ENCODE results near the gene MCF2L.

Gene MCF2L

DNA sequence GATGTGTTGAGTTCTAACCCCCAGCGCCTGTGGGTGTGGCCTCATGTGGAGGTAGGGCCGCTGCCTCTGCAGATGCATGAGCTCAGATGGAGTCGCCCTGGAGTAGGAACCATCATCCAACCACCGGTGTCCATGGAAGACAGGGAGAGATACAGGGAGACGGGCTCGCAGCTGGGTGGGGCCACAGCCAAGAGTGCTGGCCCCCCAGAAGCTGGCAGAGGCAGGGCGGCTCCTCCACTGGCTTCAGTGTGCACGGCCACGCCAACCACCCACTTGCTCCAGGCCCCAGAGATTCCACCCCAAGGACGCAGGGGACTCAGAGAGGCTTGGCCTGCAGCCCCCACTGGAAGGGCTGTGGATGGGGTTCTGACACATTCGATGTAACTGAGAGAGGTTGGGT lies 5.4 kb upstream of the MCF2L start:
- no peak for DNase-seq

DNA sequence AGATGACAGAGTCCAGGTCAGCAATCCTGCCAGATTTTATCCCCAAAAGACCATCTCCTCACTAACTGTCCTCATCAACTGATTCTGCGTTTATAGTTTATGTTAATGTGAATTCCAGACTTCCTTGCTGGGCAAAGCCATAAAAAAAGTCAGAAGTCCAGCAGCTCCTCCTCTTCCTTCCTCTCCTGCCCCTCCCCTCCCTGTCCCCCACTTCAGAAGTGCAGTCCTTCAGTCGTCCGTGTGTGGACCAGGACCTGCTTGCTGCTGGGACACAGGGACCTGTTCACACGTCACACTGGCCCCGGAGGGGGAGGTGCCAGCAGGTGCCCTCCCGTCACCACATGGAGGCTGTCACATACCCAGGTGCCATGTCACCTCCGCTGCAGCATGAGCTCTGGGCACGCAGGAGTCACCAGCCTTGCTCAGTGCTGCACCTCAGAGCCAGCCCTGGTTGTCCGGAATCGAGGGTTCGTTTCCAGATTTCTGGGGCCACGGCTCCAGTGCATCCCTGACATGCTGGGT lies 4.0 kb upstream of the MCF2L start:
- DNase-seq: no peak

DNA sequence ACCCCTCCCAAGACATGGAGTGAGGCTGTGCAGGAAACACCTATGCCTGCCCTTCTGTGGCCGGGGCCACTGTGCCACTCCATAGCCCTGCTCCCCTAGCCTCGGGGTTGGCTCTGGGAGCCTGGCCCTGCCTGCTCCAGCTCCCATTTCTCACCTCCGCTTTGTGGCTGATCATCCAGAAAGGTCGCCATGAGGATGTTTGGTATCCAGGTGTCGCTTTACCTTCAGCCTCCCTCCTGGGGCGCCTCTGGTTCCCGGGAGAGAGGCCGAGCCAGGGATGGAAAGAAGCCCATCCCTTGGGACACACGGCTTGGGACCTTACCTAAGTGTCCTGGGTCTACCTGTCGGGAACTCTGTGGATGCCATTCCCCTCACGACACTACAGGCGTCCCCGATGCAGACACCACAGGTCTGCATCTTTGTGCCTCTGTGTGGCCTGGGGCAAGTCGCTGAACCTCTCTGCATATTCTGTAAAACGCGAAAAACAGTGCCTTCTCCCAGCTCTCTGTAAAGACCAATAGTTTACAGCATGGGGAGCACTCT lies 3.4 kb upstream of the MCF2L start:
- DNase-seq: no peak

DNA sequence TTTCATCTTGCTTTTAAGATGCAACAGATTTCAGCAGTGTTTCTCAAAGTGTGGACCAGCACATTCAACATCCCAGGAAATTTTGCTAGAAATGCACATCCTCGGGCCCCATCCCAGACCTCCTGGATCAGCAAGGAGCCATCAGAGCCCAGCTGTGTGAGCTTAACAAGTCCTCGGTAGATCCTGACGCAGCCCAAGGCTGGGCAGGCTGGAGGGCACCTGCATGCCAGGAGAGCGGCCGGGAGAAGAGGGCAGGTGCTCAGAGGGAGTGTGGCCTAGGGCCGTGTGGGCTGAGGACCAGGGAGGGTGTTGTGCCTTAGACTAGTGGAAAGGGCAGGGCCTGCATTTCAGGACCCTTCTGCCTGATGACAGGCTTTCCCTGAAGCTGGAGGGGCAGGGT lies 2.2 kb upstream of the MCF2L start:
- DNase-seq: no peak

DNA sequence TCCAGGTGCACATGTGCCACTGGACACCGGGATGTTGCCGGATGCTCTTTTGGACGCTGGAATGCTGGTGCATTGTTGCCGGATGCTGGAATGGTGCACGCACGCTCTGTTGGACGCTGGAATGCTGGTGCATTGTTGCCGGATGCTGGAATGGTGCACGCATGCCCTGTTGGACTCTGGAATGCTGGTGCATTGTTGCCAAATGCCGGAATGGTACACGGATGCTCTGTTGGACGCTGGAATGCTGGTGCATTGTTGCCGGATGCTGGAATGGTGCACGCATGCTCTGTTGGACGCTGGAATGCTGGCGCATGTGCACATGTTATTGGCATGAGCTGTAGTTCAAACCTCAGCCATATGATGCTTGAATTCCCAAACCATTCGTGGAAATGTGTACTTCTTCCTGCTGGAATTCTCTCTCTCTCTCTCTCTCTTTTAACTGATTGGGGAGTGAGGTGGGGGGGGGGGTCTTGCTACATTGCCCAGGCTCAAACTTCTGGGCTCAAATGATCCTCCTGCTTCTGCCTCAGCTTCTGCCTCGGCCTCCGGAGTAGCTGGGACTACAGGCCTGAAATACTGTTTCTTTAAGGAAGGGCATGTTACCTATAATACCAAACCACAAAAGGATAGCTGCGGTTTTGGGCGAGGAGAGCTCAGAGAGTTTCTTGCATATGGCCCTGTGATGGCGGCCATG lies 1.2 kb upstream of the MCF2L start:
- no peak for DNase-seq

DNA sequence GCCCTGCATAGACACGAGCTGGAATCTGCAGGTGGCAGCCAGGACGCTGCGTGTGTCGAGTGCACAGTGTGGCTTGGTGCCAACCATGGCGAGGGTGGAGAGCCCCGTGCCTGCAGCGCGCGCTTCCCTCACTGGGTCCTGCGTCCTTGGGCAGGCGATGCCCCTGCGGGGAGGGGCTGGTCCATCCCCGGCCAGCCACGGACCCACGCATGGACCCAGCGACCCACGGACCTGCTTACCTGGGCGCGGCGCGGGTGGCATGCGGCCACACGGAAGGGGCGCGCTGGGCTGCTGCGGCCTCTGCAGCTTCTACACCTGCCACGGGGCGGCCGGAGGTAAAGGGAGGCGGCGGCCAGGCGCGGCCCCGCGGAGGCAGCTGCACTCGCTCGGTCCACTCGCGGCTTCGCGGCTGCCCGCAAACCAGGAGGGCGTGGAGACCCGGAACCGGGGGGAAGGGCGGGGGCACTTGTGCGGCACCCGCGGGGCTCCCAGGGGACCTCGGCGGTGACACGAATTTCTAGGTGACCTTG lies 569 bp upstream of the MCF2L start:
- DNase-seq: no peak

DNA sequence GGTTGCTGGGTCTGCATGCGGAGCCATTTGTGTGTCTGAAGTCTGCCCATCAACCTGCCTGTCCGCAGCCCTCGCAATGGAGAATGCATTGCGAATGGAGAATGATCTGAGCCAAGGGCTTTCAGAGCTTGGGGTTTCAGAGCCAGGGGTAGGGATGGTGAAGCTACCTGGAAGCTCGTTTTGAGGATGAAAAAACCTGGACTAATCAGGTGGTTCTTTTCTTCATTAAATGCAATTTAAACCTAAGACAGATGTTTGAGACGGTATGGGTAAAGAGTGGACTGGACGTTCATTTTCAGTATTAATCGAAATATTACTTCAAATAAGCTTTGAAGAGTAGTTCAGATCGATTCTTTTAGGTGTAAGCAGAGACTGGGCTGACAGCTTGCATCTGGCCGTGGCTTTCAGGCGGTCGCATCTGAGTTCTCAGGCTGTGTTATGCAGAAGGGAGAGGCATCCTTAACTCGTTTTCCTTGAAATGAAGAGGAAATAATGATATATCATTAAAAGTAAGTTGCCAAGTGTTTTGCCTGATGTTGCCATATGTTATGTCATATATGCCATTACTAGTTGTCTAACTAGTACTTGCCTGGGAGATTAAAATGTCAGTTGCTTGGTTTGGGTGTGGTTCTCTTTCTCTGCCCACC lies 801 bp downstream of the MCF2L start:
- DNase-seq: no peak

DNA sequence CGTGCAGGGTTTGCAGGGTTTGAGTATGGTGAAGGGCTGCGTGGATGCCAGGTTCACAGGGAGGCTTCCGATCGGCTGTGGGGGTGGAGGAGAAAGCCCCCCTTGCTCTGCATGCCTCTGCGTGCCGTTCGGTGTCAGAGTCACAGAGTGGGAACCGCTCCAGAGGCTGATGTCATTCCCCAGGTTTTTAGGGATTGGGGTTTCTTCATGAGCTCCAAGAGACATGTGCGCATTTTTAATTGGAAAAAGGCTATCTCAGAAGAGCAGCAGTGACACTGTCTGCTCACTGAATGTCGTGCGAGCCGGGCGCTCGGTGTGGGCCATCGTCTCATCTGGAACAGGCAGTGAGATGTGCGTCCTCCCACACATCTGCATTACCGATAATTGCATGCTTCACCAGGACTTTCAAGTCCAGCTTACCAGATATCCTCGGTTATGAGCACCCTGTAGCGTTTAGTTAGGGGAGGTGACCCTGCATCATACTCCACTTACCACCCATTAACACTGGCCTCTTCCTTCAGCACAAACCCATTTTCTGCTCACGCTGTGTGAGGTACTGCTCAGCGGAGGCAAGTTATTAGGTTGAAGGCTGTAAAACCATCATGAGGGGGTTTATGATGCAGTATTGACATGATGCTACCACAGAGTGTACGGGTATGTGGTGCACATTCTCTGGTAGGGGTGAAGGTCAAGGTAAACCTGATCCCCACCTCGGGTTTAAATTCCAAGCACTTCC lies 1.7 kb downstream of the MCF2L start:
- DNase-seq: no peak

DNA sequence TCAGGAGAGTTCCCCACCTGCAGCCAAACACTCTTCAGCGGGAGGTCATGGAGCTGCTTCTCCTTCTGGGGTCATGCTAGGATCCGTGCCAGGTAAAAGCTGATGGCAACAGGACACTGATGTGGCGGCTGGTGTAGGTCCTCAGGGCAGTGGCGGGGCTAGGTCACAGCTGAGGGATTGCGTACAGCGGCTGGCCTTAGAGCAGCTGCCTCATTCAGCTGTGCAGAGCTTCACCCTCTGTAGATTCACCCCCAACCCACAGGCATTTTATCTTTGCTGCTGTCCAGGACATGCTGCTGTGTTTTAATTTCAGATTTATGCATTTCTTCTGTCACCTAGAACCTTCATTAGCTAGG lies 2.3 kb downstream of the MCF2L start:
- DNase-seq: no peak

DNA sequence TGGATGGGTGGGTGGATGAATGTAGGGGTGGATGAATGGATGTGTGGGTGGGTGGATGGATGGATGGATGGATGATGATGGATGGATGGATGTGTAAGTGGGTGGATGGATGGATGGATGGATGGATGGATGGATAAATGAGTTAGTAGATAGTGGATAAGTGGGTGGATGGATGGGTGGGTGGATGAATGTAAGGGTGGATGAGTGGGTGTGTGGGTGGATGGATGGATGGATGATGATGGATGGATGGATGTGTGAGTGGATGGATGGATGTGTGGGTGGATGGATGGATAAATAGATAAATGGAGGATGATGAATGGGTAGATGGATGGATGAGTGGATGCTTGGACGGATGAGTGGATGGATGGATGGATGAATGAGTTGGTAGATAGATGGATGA lies 3.2 kb downstream of the MCF2L start:
- DNase-seq: no peak

DNA sequence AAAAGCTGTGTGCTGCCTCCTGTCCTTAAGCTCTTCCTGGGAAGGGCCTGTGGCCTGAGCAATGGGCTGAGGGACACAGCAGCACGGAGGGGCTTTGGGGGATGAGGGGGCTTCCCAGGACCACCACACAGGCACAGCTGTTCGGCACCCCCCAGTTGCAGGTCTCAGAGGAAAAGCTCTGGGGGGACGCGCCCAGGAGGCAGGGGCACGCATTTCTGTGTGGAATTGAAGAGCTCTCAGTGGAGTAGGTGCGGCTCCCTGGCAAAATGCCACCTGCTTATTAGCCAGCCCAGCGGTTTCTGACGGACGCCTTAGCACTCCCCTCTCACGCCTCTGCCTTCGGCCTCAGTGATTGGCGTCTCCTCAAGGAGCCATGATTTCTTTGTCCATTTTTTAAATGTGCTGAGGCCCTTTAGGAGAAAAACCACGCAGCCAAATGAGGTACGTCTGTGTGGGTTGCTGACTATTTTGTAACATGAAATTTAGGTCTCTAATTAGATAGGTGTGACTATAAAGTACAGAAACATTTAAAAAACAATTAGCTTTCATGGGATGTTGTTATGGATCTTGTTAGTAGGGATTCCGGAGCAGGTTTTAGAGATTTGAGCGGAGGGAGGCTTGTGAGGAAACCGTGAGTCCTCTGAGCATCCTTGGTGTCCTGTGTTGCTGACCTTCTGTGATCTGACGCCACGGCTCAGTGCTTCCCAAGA lies 4.0 kb downstream of the MCF2L start:
- no peak for DNase-seq

DNA sequence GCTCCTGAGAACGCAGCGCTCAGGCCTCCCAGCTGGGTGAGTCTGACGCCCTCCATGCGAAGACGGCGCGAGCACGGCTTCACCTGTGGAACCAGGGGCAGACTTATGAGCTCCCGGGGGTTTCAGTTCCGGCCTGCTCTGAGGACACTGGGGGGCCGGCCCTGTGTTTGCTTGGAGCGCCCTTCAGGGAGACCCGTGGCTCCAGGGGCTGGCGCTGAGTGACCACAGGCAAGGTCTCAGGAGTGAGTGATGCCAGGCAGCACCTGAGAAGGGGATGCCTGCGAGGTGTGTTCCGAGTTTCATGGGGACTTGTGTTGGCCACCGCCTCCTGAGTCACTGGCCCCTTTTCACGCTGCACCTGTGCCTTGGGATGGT lies 4.5 kb downstream of the MCF2L start:
- no peak for DNase-seq

DNA sequence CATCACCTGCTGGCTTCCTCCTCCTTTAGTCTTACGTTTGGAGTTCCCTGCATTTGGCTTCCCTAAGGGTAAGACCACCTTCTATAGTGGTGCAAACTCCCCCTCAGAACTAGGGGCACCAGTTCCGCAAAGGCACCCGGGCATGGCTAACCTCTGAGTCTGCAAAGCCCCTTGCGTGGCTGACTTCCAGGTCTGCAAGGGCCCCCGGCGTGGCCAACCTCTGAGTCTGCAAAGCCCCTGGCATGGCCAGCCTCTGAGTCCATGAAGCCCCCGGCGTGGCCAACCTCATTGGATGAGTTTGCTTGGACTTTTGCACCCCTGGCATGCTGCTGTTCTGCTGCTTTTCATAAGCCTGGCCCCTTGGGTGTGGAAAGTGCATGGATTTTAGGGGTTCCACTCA lies 5.1 kb downstream of the MCF2L start:
- DNase-seq: no peak

DNA sequence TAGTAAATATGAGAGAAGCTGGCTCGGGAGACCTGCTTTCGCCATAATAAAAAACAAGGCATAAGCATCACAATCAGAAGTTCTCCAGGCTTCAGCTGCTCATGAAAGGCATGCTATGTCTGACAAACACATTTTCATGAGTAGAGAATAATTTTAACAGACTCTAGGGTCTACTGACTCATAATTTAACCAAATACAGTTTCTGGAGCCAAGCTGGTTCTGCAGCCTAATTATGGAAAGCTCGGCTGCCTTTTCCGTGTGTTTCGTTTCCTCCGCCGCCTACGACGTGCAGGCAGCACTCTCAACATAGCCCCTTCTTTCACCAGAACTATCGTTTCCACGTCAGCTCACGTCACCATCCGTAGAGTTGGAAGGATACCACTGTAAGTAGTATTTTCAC lies 5.7 kb downstream of the MCF2L start:
- no peak for DNase-seq

DNA sequence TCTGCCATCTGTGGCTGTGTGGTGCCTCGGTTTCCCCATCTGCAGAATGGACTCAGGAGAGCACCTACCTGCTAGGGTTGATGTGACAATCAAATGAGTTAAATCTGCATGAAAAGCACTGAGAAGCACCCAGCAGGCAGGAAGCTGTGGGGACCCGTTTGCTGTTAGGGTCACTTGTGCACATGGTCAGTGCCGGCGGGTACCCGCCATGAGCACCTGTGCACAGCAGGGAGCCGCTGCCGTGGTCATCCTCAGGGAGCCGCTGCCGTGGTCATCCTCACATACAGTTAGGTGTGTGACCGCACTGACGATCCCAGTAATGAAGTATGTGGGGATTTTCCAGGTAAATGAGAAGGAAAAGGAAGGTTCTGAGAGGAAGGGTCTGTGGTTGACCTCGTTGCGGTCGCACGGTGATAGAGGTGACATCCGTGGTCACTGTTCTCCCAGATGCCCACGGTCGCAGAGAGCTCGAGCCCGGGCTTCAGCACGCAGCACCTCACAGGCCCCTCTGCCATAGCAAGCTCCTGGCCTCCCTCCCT lies 6.5 kb downstream of the MCF2L start:
- DNase-seq: no peak

DNA sequence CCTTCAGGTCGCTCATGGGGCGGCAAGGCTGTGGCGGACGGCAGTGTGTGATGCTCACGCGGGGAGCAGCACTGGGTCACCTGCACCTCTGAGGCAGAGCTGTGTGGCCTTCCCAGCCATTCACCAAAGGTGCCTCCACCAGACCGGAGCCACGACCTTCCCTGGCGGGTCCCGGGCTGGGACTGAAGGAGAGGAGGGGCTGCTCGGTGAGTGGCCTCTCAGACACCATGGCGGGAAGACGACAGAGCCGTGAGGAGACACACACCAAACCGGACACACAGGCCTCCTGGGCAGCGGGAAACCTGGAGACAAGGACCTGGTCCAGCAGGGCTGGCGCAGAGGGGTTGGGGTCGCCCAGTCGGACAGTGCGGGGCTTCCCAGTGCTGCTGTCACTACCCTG lies 7.5 kb downstream of the MCF2L start:
- no peak for DNase-seq

DNA sequence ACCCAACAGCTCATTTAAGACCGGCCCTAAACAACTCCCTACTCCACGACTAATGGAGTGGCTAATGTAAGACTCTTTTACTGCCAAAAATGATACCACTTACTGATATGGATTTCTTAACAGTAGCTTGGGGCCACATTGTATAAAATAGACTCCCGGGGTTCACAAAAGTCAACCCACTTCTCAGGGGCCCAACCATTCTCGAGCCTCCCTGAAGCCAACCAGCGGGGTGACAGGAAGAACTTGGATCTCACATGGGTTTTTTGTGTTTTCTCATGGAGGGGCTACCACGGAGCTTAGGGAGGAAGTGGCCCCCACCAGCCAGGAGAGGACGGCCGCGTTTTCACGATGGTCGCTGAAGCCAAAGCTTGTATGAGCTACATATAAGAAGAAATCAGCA lies 8.1 kb downstream of the MCF2L start:
- no peak for DNase-seq

DNA sequence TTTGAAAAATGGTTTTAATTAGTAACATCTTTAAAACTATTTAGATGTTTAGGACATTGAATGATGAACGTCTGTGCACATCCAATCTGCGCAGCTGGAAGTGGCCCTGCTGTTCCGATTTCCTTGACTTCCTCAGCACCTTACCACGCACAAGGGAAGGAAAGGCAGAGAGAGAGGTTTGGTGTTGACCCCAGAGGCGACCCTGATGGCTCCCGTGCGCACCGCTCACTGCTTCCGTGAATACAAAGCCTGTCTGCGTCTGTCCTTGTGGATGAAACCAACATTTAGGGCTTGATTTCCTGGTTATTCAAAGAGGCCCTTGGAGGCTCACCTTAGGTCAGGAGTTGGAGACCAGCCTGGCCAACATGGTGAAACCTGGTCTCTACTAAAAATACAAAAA lies 8.5 kb downstream of the MCF2L start:
- DNase-seq: no peak

DNA sequence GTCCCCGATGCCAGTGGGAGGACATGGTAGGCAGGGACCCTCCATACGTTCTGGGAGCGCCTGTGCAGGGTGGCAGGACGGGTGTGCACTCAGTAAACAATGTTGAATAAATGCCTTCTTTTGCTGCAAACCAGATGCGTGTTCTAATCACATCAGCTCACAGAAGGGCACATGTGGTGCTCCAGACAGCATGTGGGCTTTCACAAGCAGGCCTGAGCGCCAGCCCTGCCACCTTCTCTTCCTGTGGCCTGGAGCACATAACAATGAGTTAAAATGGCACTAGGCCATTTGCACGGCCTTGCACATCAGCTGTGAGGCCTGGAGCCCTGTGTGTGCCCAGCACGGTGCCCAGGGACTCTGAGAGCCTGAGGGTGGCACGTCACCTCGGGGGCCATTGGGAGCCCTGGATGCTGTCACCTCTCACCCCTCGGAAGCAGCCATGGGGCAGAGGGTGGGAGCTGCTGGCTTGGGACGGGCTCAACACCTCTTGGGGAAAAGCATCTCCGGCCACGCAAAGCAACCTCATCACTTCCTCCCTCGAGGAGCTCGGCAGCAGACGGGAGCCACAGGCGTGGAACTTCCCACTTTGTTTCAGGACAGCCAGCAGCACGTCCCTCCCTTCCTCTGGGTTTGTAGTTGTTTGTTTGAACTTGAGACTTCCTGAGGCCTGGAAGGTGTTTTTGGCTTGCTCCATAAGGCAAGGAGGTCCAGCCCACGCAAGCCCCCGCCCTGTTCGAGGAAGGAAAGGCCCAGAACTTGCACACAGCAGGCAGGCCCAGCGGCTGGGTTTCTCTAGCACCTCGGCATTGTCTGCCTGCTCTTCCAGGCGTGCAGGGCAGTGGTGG lies 9.8 kb downstream of the MCF2L start:
- no peak for DNase-seq

DNA sequence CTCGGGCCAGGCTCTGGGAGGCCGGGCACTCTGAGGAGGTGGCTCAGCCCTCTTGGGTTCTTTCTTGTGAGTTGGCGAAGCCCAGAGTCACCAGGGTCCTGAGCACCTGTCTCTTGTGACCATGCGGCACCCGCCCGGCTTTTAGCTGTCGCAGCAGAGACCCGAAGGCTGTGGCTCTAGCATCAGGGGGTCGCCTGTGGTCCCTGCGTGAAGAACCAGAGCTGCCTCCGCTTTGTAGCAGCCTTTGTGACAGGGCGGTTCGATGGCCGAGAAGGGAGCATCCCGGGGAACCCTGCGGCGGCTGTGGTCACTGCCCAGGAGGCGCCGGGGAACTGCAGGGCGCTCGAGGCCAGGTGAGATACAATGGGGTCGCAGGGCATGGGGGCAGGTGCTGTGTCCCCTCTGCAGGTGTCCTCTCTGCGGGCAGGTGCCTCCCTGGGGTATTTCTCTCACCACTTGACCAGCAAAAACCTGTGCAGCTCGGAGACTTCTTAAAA lies 10.4 kb downstream of the MCF2L start:
- no peak for DNase-seq

DNA sequence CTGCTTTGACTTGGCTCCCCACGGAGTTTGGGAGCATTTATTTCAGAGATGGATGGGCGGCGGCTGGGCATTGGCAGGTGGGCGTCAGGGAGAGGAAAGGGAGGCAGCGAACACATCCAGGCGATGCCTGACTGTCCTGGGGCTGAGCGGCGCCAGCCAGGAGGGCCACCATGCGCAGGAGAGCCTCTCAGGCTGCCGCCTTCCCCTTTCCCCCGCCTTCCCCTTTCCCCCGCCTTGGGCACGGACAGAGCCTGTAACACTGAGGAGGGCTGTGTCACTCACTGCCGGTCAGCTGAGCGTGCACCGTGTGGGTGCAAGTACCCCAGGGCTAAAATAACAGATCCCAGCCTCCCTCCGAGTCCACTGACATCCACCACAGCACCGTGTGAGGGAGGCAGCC lies 11.4 kb downstream of the MCF2L start:
- no peak for DNase-seq

DNA sequence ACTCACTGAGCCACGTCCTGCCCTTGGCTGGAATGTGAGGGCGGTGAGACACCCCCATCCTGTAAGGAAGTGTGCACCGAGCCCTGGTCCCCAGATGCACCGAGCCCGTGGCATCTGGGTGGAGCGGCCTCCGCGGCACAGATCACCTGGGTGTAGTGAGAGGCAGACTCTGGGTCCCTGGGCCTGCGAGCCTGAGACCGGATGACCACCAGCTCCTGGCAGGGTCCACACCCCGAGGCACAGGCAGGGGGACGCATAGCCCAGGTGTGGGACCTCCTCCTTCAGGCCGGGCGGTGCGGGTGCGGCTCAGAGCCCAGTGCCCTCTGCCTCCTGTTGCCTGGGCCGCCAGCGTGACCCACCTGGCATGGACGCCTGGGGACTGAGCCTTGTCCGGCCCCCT lies 12.4 kb downstream of the MCF2L start:
- DNase-seq: no peak

Data from GOT3 (cell line).